ENCODE results near the gene SPEM3.

- TF ChIP-seq CTCF (conservative IDR thresholded peaks at IDR 0.05; ENCODE audit: low read length): no peak
- TF ChIP-seq EZH2phosphoT487 (IDR thresholded peaks at IDR 0.05; ENCODE audit: borderline replicate concordance): no peak
Observed at GRCh38 chr17:7468804-7469389, 40.2 kb downstream of the SPEM3 start.
